Sigmoid colon (tissue), 7 donors: ENCODE results near the gene EXOC6. TPM values are rescaled to one million over a fixed set of nuclear protein-coding genes. Genes with fewer than 3 reads are reported as not detected.

Experiments
- DNase-seq: peaks from one replicate; pipeline ENCODE4 v3.0.0-alpha.2; 2019
- H3K27ac ChIP-seq, 4 donors: fragments of 200-600 bp; sonication (generic); one replicate each; pipeline ENCODE4 v1.5.1; 2016 to 2019; ENCODE audit warnings: mild to moderate bottlenecking in 1 of 4
- H3K27me3 ChIP-seq, 3 donors: fragments of 200-600 bp; sonication (generic); one replicate each; pipeline ENCODE4 v1.5.1; 2019; ENCODE audit warnings: mild to moderate bottlenecking in 1 of 3
- H3K36me3 ChIP-seq, 4 donors: fragments of 200-600 bp; sonication (generic); one replicate each; pipeline ENCODE4 v1.5.1; 2016 to 2019
- H3K4me1 ChIP-seq, 4 donors: fragments of 200-600 bp; sonication (generic); one replicate each; pipeline ENCODE4 v1.5.1; 2017 to 2019
- H3K4me3 ChIP-seq, 4 donors: fragments of 200-600 bp; sonication (generic); one replicate each; pipeline ENCODE4 v1.5.1; 2017 to 2019; ENCODE audit warnings: mild to moderate bottlenecking in 2 of 4, moderate library complexity in 1 of 4
- H3K9me3 ChIP-seq, 4 donors: fragments of 200-600 bp in 3 of 4; sonication (generic) in 3 of 4; one replicate each; pipeline versions ENCODE4 v1.5.1 to v1.6.1; 2013 to 2019
- EP300 ChIP-seq, 4 donors: sonication (generic); formaldehyde crosslinking; IDR thresholded peaks; one replicate each; pipeline ENCODE4 v1.6.1; 2017; ENCODE audit warnings: antibody characterized with exemption in 4 of 4
- POLR2A ChIP-seq, 2 donors: fragments of 450-650 bp; IDR thresholded peaks; one replicate each; pipeline ENCODE4 v1.6.1; 2016; ENCODE audit warnings: antibody characterized with exemption in 2 of 2, mild to moderate bottlenecking in 2 of 2, moderate library complexity in 2 of 2
- POLR2AphosphoS5 ChIP-seq, 4 donors: sonication (generic); formaldehyde crosslinking; IDR thresholded peaks; one replicate each; pipeline ENCODE4 v1.6.1; 2017; ENCODE audit warnings: antibody characterized with exemption in 4 of 4
- WGBS, 2 donors: extraction: QIAGEN DNeasy Blood & Tissue Kit; methylation state at CpG; one replicate each; pipeline ENCODE4 v1.1.7; 2013; 5-methylcytosine and 5-hydroxymethylcytosine counted together
- intact Hi-C: fragments of 100-400 bp; cut with DNase I; formaldehyde crosslinking; loops from one replicate; pipeline ENCODE4 v1.15.1; 2023
- polyA plus RNA-seq, 3 donors: library from polyadenylated mRNA; stranded (reverse); fragments of 200-250 nt; gene quantifications; one replicate each; pipeline ENCODE4 v1.2.3, GENCODE V29; 2013
- total RNA-seq, 4 donors: library from RNA; depleted of rRNA; stranded (reverse); fragments of >200 nt; gene quantifications; one replicate each; pipeline ENCODE4 v1.1.0, GENCODE V29; 2016
- TF ChIP-seq, protein P1 (sequence below), 4 experiments: fragments of 450-650 bp in 3 of 4; fragments of 200-600 bp in 1 of 4; IDR thresholded peaks; one replicate each; pipeline ENCODE4 v1.5.1; 2016 to 2019; ENCODE audit warnings: antibody characterized with exemption in 4 of 4, mild to moderate bottlenecking in 3 of 4, moderate library complexity in 2 of 4
- donor health status: healthy with polysubstance abuse.
- donor health status: Bipolar disorder and iron deficiency.
- donor health status: healthy.

Gene EXOC6
- total and polyA plus RNA-seq, 7 donors: 6.6 to 20.2 (median 16.6) TPM

DNA sequence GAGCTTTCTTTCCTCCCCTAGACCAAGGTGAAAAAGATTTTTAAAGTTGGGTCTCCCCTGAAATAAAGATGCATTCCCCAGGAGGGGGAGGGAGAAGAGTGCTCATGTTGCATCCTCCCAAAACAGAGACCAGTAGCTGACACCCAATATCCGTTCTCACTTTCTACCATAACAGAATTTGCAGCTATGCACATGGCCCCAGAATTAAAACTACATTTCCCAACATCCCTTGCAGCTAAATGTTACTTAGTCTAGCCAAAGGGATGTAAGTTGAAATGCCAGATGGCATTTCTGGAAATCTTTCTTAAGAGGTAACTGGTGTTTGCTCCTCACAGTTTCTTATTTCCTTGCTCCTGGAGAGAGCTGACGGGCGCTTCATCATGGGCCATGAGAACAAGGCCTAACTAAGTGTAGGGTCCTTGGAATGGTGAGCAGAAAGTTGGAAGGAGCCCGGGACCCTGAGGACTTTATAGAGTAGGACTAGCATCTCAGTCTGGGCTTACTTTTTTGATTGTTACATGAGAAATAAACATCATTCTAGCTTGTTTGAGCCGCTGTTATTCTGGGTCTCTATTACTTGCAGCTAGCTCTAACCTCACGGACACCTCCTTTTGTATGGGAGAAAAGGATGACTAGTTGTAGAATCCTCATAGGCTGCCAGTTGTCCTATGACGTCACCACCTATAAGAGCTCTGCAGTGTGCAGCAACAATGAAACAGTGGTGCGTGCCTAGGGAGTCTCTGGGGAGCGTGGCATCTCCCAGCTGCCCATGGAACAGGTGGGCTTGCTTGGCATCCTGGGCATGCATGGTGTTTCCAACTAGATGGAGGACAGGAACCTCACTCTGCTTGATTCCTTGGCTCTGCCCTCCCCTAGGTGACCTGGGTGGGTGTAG lies 46.1 kb upstream of the EXOC6 start:
- Histone ChIP-seq H3K27ac (no peak overlapping the region), H3K4me3 (no peak overlapping the region), H3K36me3 (no peaks in the 10 kb centered on the region), H3K27me3 (no peaks in the 10 kb centered on the region), H3K4me1 (no peaks in the 10 kb centered on the region), H3K9me3 (no peaks in the 10 kb centered on the region)
- DNase-seq: no peak
- TF ChIP-seq EP300 (IDR thresholded peaks at IDR 0.05) (no peak), POLR2A (IDR thresholded peaks at IDR 0.05) (no peak), POLR2AphosphoS5 (IDR thresholded peaks at IDR 0.05) (no peak)
- TF ChIP-seq, protein P1, sequence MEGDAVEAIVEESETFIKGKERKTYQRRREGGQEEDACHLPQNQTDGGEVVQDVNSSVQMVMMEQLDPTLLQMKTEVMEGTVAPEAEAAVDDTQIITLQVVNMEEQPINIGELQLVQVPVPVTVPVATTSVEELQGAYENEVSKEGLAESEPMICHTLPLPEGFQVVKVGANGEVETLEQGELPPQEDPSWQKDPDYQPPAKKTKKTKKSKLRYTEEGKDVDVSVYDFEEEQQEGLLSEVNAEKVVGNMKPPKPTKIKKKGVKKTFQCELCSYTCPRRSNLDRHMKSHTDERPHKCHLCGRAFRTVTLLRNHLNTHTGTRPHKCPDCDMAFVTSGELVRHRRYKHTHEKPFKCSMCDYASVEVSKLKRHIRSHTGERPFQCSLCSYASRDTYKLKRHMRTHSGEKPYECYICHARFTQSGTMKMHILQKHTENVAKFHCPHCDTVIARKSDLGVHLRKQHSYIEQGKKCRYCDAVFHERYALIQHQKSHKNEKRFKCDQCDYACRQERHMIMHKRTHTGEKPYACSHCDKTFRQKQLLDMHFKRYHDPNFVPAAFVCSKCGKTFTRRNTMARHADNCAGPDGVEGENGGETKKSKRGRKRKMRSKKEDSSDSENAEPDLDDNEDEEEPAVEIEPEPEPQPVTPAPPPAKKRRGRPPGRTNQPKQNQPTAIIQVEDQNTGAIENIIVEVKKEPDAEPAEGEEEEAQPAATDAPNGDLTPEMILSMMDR (IDR thresholded peaks at IDR 0.05): no peak
- WGBS, 2 donors: 84 to 85% methylated on average over 9 of the region's 9 CpGs
- intact Hi-C loops: no loop called here

DNA sequence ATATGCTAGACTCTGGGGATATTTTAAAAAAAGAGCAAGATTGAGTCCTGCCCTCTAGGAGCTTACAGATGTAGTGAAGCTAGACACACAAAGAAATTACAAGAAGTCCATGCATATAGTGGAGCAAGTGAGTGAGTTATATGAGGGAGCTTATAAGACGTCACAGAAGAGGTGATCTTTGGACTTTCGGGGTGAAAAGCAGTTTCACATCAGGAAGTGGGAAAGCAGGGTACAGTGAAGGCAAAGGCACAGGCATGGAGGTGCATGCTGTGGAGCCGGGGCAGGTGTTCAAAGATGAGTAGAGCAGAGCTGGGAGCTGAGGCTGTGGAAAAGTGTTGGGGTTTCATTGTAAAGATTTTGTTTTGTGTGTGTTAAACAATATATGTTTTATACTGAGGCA lies 38.5 kb upstream of the EXOC6 start:
- intact Hi-C loops: no loop called here
- 34 to 72% methylated on average over 3 of the region's 3 CpGs for WGBS, 2 donors

DNA sequence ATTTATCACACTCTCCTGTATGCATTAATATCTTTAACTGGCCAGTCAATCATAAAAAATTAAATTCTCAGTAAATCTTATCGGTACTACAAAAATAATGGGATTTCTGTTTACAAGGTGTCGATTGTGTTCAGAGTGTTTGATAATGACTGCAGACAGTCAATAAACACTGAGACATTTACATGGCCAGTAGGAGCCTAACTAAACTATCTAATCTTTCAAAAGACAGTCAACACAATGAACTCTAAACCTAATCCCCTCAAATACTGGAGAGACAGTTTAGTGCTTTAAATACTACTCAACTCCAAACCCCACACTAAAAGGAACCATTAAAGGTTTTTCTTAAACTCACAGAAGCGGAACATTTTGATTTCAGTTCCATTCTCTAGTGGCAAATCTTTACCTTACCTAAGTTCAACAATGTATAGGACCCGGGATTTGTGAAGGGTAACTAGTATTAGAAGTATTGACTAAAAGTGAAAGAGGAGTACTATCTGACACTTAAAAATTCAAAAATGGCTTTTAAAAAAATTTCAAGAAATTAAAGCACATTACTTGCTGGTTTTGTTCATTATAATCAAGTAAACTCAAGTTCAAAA lies 37.3 kb upstream of the EXOC6 start:
- TF ChIP-seq POLR2A (IDR thresholded peaks at IDR 0.05) (no peak), EP300 (IDR thresholded peaks at IDR 0.05) (no peak), POLR2AphosphoS5 (IDR thresholded peaks at IDR 0.05) (no peak)
- TF ChIP-seq, protein P1 (IDR thresholded peaks at IDR 0.05): no peak
- Histone ChIP-seq H3K9me3 (no peaks in the 10 kb centered on the region), H3K4me1 (no peaks in the 10 kb centered on the region), H3K27ac (no peak overlapping the region), H3K27me3 (peaks cover 0 to 4% (median 0%) of the 10 kb centered on the region in 3 donors), H3K4me3 (no peak overlapping the region), H3K36me3 (no peaks in the 10 kb centered on the region)
- no peak for DNase-seq
- 58 to 75% methylated on average over 4 of the region's 4 CpGs for WGBS, 2 donors
- intact Hi-C loops: no loop called here

More for the DNA sequence above, 38.5 kb upstream of the EXOC6 start:
- Histone ChIP-seq H3K27ac (no peak overlapping the region), H3K9me3 (no peaks in the 10 kb centered on the region), H3K4me1 (no peaks in the 10 kb centered on the region), H3K4me3 (no peak overlapping the region), H3K36me3 (no peaks in the 10 kb centered on the region), H3K27me3 (peaks cover 0 to 4% (median 0%) of the 10 kb centered on the region in 3 donors)
- DNase-seq: no peak
- TF ChIP-seq POLR2AphosphoS5 (IDR thresholded peaks at IDR 0.05): no peak
- no peak for TF ChIP-seq POLR2A (IDR thresholded peaks at IDR 0.05)
- TF ChIP-seq EP300 (IDR thresholded peaks at IDR 0.05): no peak
- TF ChIP-seq, protein P1 (IDR thresholded peaks at IDR 0.05): no peak

DNA sequence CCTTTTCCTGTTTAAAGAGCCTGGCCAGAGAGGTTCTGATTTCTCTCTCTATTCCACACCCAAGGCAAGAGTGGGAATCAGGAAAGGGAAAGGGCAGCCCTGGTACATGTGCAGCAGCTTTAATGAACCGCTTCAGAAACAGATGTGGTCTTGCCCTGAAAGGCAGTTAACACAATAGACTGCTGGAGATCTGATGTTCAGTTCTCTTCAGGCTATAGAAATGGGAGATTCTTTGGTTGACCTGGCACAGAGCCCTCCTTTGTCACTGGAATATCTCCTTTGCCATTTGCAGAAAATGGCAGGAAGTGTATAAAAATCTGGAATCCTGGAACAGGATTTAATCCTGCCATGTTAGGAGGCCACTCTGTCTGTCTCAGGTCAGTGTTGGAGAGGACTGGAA lies 36.3 kb upstream of the EXOC6 start:
- WGBS, 2 donors: 88 to 99% methylated on average over 1 of the region's 1 CpG
- no peak for DNase-seq
- no peak overlapping the region for H3K27ac ChIP-seq

More for the DNA sequence above, 36.3 kb upstream of the EXOC6 start:
- intact Hi-C loops: no loop called here
- Histone ChIP-seq H3K36me3 (no peaks in the 10 kb centered on the region), H3K27me3 (peaks cover 0 to 4% (median 0%) of the 10 kb centered on the region in 3 donors), H3K4me3 (no peak overlapping the region), H3K9me3 (no peaks in the 10 kb centered on the region), H3K4me1 (no peaks in the 10 kb centered on the region)
- TF ChIP-seq POLR2A (IDR thresholded peaks at IDR 0.05): no peak
- TF ChIP-seq, protein P1 (IDR thresholded peaks at IDR 0.05): no peak
- TF ChIP-seq EP300 (IDR thresholded peaks at IDR 0.05): no peak
- TF ChIP-seq POLR2AphosphoS5 (IDR thresholded peaks at IDR 0.05): no peak
